Immature natural killer cell (primary cell): ENCODE measurements around the gene TAS2R60. TPM values are rescaled to one million over a fixed set of nuclear protein-coding genes. Genes with fewer than 3 reads are reported as not detected.

Experiments used
- DNase-seq, 3 donors: peaks; one replicate each; pipeline ENCODE4 v3.0.0; 2022; ENCODE audit warnings: mixed read lengths in 1 of 3
- H3K27ac Mint-ChIP-seq, 6 donors: one replicate each; pipeline ENCODE4 v1.8.0; 2020; ENCODE audit warnings: mixed read lengths in 6 of 6, mild to moderate bottlenecking in 5 of 6, inconsistent platforms in 4 of 6, moderate library complexity in 3 of 6
- H3K27me3 Mint-ChIP-seq, 3 donors: one replicate each; pipeline ENCODE4 v1.8.0; 2020 to 2021; ENCODE audit warnings: low read depth in 3 of 3, mild to moderate bottlenecking in 3 of 3, mixed read lengths in 3 of 3, moderate library complexity in 3 of 3, inconsistent platforms in 1 of 3
- H3K36me3 Mint-ChIP-seq, 3 donors: one replicate each; pipeline ENCODE4 v1.8.0; 2020; ENCODE audit warnings: mixed read lengths in 3 of 3, inconsistent platforms in 2 of 3, mild to moderate bottlenecking in 2 of 3
- H3K4me1 Mint-ChIP-seq, 2 donors: one replicate each; pipeline ENCODE4 v1.8.0; 2020; ENCODE audit warnings: inconsistent platforms in 2 of 2, mild to moderate bottlenecking in 2 of 2, mixed read lengths in 2 of 2, moderate library complexity in 1 of 2
- H3K4me3 Mint-ChIP-seq, 5 donors: one replicate each; pipeline ENCODE4 v1.8.0; 2020; ENCODE audit warnings: mild to moderate bottlenecking in 5 of 5, mixed read lengths in 5 of 5, inconsistent platforms in 3 of 5, moderate library complexity in 3 of 5
- H3K9me3 Mint-ChIP-seq, 6 donors: one replicate each; pipeline ENCODE4 v1.8.0; 2020; ENCODE audit warnings: mild to moderate bottlenecking in 6 of 6, mixed read lengths in 6 of 6, inconsistent platforms in 4 of 6, moderate library complexity in 3 of 6
- polyA plus RNA-seq, 3 donors: library from polyadenylated mRNA; unstranded; fragments of 300-500 nt; fragmentation: Illumina TruSeq; gene quantifications; one replicate each; pipeline ENCODE4 v1.2.3, GENCODE V29; 2021

TAS2R60 gene
- polyA plus RNA-seq, 3 donors from 2014 or later, result not detected

DNA sequence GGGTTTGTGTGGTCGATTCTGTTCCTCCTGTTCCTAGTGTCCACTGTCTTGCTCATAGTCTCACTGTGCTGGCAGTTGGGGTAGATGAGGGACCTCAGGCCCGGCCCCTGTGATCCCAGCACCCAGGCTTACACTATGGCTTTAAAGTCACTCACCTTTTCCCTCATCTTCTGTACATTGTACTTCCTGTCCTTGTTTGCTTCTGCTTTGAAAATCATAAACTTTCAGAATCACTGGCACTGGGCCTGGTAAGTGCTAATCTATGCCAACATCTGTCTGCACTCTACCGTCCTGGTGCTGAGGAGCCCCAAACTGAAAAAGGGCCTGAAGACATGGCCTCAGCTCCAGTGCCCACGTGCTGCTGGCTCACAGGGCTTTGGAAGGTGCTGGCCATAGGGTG lies 5.7 kb upstream of the TAS2R60 start:
- no peak for DNase-seq
- Mint-ChIP-seq H3K27ac (no peak overlapping the region), H3K36me3 (no peaks in the 10 kb centered on the region), H3K27me3 (peaks cover 0 to 3% (median 1%) of the 10 kb centered on the region in 3 donors), H3K9me3 (no peaks in the 10 kb centered on the region), H3K4me3 (no peak overlapping the region), H3K4me1 (no peaks in the 10 kb centered on the region)

DNA sequence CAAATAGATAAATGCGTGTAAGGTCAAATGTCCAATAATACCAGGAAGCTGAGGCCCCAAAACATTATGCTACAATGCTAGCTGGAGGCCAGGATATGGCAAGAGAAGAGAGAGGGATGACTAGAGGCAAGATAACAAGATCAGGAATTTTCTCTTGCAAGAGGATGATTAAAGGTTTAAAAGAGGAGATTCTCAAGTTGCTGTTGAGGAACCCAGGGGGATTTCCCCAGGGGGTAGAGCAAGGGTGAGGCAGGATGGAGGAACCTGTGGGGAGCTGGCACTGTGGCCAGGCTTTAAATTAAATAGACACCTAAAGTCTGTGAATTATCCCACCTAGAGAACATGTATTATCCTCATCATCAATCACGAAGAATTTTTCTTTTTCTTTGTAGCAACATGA lies 3.4 kb upstream of the TAS2R60 start:
- Mint-ChIP-seq H3K9me3 (no peaks in the 10 kb centered on the region), H3K27me3 (peaks cover 0 to 1% (median 1%) of the 10 kb centered on the region in 3 donors), H3K36me3 (no peaks in the 10 kb centered on the region), H3K4me3 (no peak overlapping the region), H3K27ac (no peak overlapping the region), H3K4me1 (no peaks in the 10 kb centered on the region)
- DNase-seq, result no peak

DNA sequence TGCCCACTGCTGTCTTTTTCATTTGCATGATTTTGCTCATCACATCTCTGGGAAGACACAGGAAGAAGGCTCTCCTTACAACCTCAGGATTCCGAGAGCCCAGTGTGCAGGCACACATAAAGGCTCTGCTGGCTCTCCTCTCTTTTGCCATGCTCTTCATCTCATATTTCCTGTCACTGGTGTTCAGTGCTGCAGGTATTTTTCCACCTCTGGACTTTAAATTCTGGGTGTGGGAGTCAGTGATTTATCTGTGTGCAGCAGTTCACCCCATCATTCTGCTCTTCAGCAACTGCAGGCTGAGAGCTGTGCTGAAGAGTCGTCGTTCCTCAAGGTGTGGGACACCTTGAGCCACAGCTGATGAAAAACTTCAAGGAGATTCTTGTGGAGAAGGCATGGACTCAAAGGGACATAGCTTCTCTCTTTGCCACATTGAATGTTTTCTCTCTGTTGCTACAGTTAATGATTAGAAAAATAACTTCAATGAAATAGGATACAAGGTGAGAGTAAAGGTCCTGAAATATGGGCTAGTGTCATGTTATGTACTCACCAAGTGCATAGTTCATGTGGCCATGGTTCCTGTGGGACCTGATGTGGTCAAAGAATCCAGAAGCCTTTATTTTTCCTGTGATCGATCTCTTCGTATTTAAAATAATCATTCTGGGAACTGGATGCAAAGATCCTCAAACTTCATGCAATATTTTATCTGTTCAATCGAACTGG lies 970 bp downstream of the TAS2R60 start:
- Mint-ChIP-seq H3K27ac (no peak overlapping the region), H3K4me1 (no peaks in the 10 kb centered on the region), H3K36me3 (no peaks in the 10 kb centered on the region), H3K27me3 (peaks cover 0 to 1% (median 0%) of the 10 kb centered on the region in 3 donors), H3K9me3 (no peaks in the 10 kb centered on the region), H3K4me3 (no peak overlapping the region)
- DNase-seq, result no peak

DNA sequence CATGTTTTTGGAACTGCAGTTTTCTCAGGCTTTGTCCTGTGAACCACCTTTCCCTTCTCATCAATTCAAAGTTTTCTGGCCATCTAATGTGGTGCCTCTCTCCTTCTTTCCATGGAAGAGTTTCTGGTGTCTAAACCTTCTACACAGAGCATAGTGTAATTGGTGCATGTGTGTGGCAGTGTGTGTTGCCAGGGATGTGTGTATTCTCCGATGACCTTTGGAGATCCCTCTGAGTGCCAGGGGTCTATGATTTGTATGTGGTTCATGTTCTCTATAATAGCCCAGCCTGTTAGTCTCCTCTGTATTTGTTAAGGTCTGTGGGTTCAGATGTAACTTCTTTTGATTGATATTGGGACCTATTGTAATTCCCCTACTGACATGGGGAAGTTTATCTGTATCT lies 1.5 kb downstream of the TAS2R60 start:
- Mint-ChIP-seq H3K27ac (no peak overlapping the region), H3K4me3 (no peak overlapping the region), H3K9me3 (no peaks in the 10 kb centered on the region), H3K27me3 (peaks cover 0 to 1% (median 0%) of the 10 kb centered on the region in 3 donors), H3K36me3 (no peaks in the 10 kb centered on the region), H3K4me1 (no peaks in the 10 kb centered on the region)
- no peak for DNase-seq

DNA sequence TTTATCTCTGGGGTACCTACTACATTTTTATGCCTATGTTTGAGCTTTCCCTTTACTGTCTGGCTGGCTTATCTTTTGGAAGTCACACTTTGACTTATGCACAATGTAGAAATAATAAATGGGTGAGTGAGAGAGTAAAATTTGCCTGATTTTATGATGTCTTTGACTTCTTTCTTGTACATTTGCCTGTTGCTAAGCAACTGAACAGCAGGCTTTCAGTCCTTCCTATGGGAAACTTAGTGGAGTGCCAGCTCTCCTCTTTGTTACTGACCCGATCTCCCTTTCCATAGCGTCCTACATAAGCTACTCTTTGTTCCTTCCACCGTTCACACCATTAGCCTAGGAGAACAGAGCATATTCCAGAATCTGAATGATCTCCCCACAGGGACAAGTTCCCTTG lies 4.2 kb downstream of the TAS2R60 start:
- Mint-ChIP-seq H3K27me3 (no peaks in the 10 kb centered on the region), H3K4me3 (no peak overlapping the region), H3K36me3 (no peaks in the 10 kb centered on the region), H3K27ac (no peak overlapping the region), H3K4me1 (no peaks in the 10 kb centered on the region), H3K9me3 (no peaks in the 10 kb centered on the region)
- no peak for DNase-seq

DNA sequence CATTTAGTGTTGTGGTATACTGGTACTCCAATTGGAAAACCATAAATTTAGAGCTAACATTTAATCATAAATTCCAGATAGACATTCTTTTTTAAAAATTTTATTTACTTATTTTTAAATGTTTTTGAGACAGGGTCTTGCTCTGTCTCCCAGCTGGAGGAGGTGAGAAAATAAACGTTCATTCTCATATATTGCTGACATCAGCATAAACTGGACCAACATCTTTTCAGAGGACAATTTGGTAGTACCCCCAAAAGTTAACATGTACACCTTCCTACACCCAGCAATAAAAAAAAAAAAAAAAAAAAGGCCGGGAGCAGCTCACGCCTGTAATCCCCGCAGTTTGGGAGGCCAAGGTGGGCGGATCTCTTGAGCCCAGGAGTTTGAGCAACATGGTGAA lies 5.2 kb downstream of the TAS2R60 start:
- Mint-ChIP-seq H3K27ac (no peak overlapping the region), H3K4me1 (no peaks in the 10 kb centered on the region), H3K27me3 (no peaks in the 10 kb centered on the region), H3K36me3 (no peaks in the 10 kb centered on the region), H3K9me3 (no peaks in the 10 kb centered on the region), H3K4me3 (no peak overlapping the region)
- DNase-seq, result no peak

DNA sequence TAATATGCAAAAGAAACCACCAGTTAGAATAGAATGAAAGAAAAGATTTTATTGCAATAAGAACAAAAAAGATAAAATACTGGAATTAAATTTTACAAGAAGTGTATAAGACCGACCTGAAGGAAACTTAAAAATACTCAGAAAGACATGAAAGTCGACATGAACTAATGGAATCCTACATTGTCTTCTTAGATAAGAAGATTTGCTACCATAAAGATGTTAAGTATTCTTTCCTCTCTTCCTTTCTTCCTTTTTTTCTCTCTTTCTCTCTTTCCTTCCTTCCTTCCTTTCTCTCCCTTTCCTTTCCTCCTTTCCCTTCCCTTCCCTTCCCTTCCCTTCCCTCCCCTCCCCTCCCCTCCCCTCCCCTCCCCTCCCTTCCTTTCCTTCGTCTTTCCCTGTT lies 6.5 kb downstream of the TAS2R60 start:
- H3K27ac Mint-ChIP-seq, result no peak overlapping the region
- H3K27me3 Mint-ChIP-seq, result peaks cover 0 to 2% (median 0%) of the 10 kb centered on the region in 3 donors
- no peaks in the 10 kb centered on the region for H3K4me1 Mint-ChIP-seq
- H3K4me3 Mint-ChIP-seq, result no peak overlapping the region
- no peaks in the 10 kb centered on the region for H3K36me3 Mint-ChIP-seq
- H3K9me3 Mint-ChIP-seq, result no peaks in the 10 kb centered on the region
- DNase-seq, result no peak

DNA sequence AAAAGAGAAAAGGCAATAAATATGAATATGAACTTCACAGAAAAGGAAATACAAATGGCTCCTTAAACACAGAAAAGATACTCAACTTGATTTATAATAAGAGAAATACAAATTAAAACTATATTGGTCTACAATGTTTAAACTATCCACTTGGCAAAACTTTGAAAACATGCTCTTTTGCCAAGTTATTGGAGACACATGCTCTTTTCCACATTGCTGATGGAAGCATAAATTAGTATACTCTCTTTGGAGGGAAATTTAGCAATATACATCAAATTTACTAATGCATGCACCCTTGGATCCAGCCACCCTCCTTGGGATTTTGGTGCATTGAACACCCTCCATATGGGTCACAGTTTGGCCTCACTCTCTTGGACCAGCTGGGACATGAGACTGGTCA lies 7.9 kb downstream of the TAS2R60 start:
- Mint-ChIP-seq H3K4me3 (no peak overlapping the region), H3K27me3 (peaks cover 0 to 2% (median 0%) of the 10 kb centered on the region in 3 donors), H3K4me1 (no peaks in the 10 kb centered on the region), H3K27ac (no peak overlapping the region), H3K9me3 (no peaks in the 10 kb centered on the region), H3K36me3 (no peaks in the 10 kb centered on the region)
- DNase-seq, result no peak

DNA sequence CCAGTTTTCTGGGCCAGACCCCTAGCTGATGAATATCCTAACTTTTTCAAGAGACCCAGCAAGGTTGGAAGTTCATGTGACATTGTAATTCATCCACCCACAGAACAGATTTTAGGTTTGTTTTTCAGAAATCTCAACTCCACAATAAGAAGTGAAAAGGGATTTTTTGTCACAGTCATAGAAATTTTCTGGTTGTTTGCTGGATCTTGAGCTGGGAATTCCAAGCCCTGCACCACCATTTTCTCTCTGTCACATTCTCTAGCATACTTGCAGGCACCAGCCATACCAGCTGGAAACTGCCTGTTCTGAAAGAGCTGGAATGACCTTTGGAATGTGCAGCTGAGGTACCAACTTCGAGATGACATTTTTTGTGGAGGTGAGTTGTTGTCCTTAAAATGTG lies 8.5 kb downstream of the TAS2R60 start:
- Mint-ChIP-seq H3K4me3 (no peak overlapping the region), H3K9me3 (no peaks in the 10 kb centered on the region), H3K36me3 (no peaks in the 10 kb centered on the region), H3K27me3 (peaks cover 0 to 2% (median 0%) of the 10 kb centered on the region in 3 donors), H3K27ac (no peak overlapping the region), H3K4me1 (no peaks in the 10 kb centered on the region)
- no peak for DNase-seq

DNA sequence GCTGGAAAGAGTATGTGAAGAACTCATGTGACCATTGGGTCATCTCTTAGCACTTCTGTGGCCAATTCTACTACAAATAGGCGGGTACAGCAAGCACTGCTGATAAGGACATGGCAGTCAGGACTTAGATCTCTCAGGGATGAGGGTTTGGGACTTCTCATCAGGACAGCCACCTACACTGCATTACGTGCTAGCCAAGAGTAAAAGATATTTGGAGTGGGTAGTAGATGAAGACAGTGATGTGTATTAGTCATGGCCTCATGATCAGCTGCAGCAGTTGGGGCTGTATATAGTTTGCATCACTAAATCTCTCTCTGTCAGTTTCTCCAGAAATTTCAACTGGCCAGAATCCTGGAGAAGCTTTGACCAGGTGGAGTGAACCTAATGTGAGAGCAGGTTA lies 9.2 kb downstream of the TAS2R60 start:
- DNase-seq, result no peak
- Mint-ChIP-seq H3K27me3 (peaks cover 0 to 2% (median 0%) of the 10 kb centered on the region in 3 donors), H3K4me1 (no peaks in the 10 kb centered on the region), H3K27ac (no peak overlapping the region), H3K36me3 (no peaks in the 10 kb centered on the region), H3K9me3 (no peaks in the 10 kb centered on the region), H3K4me3 (no peak overlapping the region)

DNA sequence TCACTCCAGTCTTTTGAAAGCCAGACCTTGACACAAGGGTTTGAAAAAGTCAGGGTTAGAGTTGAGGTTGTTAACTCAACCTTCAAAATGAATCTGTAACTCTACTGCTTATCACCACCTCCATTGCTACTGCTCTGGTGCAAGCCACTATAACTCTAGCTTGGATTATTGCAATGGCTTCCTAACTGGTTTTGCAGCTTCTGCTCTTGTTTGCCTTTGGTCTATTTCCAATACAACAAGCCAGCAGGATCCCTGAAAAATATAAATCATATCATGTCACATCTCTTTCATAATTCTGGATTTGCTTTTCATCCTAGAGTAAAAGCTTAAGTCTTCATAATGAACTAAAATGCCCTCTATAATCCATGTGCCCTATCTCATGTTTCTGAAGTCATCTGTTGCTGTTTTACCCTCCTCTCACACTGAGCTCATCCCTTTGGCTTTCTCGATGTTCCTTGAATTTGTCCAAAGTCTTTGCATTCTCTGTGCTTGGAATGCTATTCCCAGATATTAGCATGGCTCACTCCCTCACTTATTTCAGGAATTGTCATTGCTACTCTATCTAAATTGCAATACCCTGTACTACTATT lies 10.9 kb downstream of the TAS2R60 start:
- Mint-ChIP-seq H3K36me3 (no peaks in the 10 kb centered on the region), H3K27ac (no peak overlapping the region), H3K9me3 (no peaks in the 10 kb centered on the region), H3K27me3 (peaks cover 0 to 2% (median 0%) of the 10 kb centered on the region in 3 donors), H3K4me3 (no peak overlapping the region), H3K4me1 (no peaks in the 10 kb centered on the region)
- no peak for DNase-seq

DNA sequence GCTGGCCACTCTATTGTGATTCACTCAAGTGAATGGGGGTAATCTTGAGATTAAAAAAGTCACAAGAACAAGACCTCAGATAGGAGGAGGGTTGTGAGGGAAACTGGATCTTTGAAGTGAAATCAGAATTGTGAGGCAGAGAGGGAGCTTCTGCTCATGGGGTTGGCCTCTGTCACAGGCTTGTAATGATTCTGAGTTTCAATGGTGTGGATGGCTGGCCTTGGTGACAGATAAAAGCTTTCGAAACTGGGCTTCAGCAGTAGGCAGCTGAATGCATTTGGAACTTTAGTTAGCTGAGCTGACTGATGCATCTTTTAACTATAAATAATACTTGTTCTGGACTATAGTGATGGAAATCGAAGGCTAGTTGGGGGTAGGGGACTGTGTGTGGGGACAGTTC lies 12.2 kb downstream of the TAS2R60 start:
- Mint-ChIP-seq H3K27me3 (peaks cover 0 to 2% (median 0%) of the 10 kb centered on the region in 3 donors), H3K4me3 (no peak overlapping the region), H3K4me1 (no peaks in the 10 kb centered on the region), H3K27ac (no peak overlapping the region), H3K36me3 (no peaks in the 10 kb centered on the region), H3K9me3 (no peaks in the 10 kb centered on the region)
- DNase-seq, result no peak

DNA sequence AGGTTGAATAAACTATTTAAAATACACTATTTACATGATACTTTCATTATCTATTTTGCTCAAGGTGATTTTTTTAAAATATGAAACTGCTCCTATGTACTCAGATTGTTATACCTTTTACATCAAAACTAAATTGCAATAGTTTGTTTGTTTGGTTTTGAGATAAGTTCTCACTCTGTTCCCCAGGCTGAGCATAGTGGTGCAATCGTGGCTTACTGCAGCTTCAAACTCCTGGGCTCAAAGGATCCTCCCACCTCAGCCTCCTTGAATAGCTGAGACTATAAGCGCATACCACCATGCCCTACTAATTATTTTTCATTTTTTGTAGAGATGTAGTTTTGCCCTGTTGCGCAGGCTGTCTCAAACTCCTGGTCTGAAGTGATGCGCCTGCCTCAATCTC lies 12.7 kb downstream of the TAS2R60 start:
- H3K9me3 Mint-ChIP-seq, result no peaks in the 10 kb centered on the region
- H3K27me3 Mint-ChIP-seq, result peaks cover 0 to 2% (median 0%) of the 10 kb centered on the region in 3 donors
- H3K4me3 Mint-ChIP-seq, result no peak overlapping the region
- H3K27ac Mint-ChIP-seq, result no peak overlapping the region
- H3K4me1 Mint-ChIP-seq, result no peaks in the 10 kb centered on the region
- no peaks in the 10 kb centered on the region for H3K36me3 Mint-ChIP-seq
- no peak for DNase-seq

DNA sequence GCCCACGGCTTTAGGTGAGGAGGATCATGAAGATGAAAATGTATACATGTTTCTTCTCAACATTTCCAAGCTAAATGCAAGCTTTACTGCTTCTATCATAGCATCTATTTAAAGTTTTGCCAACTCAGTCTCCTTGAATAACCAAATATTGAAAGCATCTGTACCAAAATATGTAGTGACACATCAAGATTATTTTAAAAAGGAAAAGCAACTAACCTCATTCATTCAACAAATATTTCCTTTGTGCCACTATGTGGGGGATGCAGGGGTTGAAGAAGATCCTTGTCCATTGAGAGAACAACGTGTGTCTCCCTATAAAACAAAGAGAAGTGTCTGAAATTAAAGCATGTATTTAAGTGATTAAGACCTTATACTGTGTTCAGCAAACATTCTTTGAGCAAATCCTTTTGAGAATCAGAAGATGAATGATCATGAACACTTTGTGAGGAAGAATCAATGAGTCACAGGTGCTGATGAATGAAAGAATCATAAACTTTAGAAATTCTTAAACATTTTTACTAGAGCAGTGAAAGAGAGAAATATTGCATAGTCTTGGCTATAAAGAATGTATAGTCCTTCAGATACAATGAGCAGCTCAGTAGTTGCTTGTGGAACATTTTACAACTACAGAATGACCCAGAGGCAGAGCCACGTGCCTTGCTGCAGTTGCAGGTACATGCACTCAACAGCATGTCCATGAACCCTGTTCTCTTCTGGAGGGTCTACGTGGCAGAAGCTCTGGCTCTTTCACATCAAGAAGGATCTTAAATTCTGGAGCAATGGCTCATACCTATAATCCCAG lies 13.9 kb downstream of the TAS2R60 start:
- Mint-ChIP-seq H3K4me1 (no peaks in the 10 kb centered on the region), H3K9me3 (no peaks in the 10 kb centered on the region), H3K27me3 (peaks cover 0 to 2% (median 0%) of the 10 kb centered on the region in 3 donors), H3K36me3 (no peaks in the 10 kb centered on the region), H3K27ac (no peak overlapping the region), H3K4me3 (no peak overlapping the region)
- no peak for DNase-seq
